DOHH2 (cell line): ENCODE data around the gene ADGRB2.

ENCODE experiments used
- H3F3A ChIP-seq: fragments of 200-600 bp; sonication (generic), shearing (Covaris generic); 2 replicates; pipeline ENCODE4 v1.6.0; 2016; ENCODE audit warnings: antibody characterized with exemption, mild to moderate bottlenecking; ENCODE audit not compliant: control insufficient read depth, insufficient read depth
- H3K27ac ChIP-seq: fragments of 200-600 bp; sonication (generic); 2 replicates; pipeline ENCODE4 v1.5.1; 2014; ENCODE audit warnings: low read depth, mild to moderate bottlenecking, low read length, moderate library complexity
- H3K27me3 ChIP-seq: fragments of 200-600 bp; sonication (generic); 2 replicates; pipeline ENCODE4 v1.6.1; 2014; ENCODE audit warnings: mild to moderate bottlenecking, low read length, mixed read lengths; ENCODE audit not compliant: control insufficient read depth
- H3K36me3 ChIP-seq: fragments of 200-600 bp; sonication (generic); 2 replicates; pipeline ENCODE4 v1.6.1; 2014; ENCODE audit warnings: mild to moderate bottlenecking, low read length, moderate library complexity, mixed read lengths; ENCODE audit not compliant: control insufficient read depth
- H3K4me1 ChIP-seq: fragments of 200-600 bp; sonication (generic); 2 replicates; pipeline ENCODE4 v1.6.1; 2014; ENCODE audit warnings: mild to moderate bottlenecking, low read length, mixed read lengths; ENCODE audit not compliant: control insufficient read depth
- H3K4me2 ChIP-seq: fragments of 200-600 bp; sonication (generic); 2 replicates; pipeline ENCODE4 v1.6.0; 2014; ENCODE audit warnings: mild to moderate bottlenecking, low read length, moderate library complexity
- H3K4me3 ChIP-seq: fragments of 200-600 bp; sonication (generic); 2 replicates; pipeline ENCODE4 v1.5.1; 2014; ENCODE audit warnings: mild to moderate bottlenecking, low read length, mixed read lengths
- H3K79me2 ChIP-seq: fragments of 200-600 bp; sonication (generic); 2 replicates; pipeline ENCODE4 v1.6.1; 2014; ENCODE audit warnings: mild to moderate bottlenecking, low read length, mixed read lengths; ENCODE audit not compliant: control insufficient read depth
- H3K9me2 ChIP-seq: fragments of 200-600 bp; sonication (generic); replicated peaks from 2 replicates; pipeline ENCODE4 v1.6.1; 2014; ENCODE audit warnings: mild to moderate bottlenecking, low read length, mixed read lengths; ENCODE audit not compliant: control insufficient read depth
- H3K9me3 ChIP-seq: fragments of 200-600 bp; sonication (generic); 2 replicates; pipeline ENCODE4 v1.6.1; 2014; ENCODE audit warnings: antibody characterized with exemption, low read length, mixed read lengths; ENCODE audit not compliant: control insufficient read depth, insufficient read depth
- H4K20me1 ChIP-seq: fragments of 200-600 bp; sonication (generic); 2 replicates; pipeline ENCODE4 v1.6.0; 2014; ENCODE audit warnings: low read depth, mild to moderate bottlenecking, antibody characterized with exemption, low read length, moderate library complexity; ENCODE audit not compliant: control insufficient read depth, insufficient read depth
- CTCF ChIP-seq: fragments of 200-600 bp; sonication (generic); IDR thresholded peaks from one replicate; pipeline ENCODE4 v1.5.1; 2014; ENCODE audit warnings: antibody characterized with exemption, mild to moderate bottlenecking, low read depth, low read length; ENCODE audit not compliant: poor library complexity, severe bottlenecking
- EZH2phosphoT487 ChIP-seq: fragments of 200-600 bp; sonication (generic); IDR thresholded peaks from 2 replicates; pipeline ENCODE4 v1.6.1; 2017; ENCODE audit warnings: borderline replicate concordance, mild to moderate bottlenecking, antibody characterized with exemption, low read length, moderate library complexity, mixed read lengths

Gene ADGRB2

GRCh38 chr1:31752258-31752657, 11.9 kb downstream of the ADGRB2 start:
- Histone ChIP-seq H3K4me2 (no peak overlapping the region), H3K79me2 (no peaks in the 10 kb centered on the region), H4K20me1 (peaks cover 13% of the 10 kb centered on the region; the same call in 1 of the 2 replicates), H3K27me3 (peaks cover 57% of the 10 kb centered on the region), H3K4me3 (no peak overlapping the region), H3K9me3 (no peaks in the 10 kb centered on the region), H3K4me1 (peaks cover 15% of the 10 kb centered on the region), H3K27ac (no peak overlapping the region), H3F3A (peaks cover 5% of the 10 kb centered on the region), H3K36me3 (no peaks in the 10 kb centered on the region), H3K9me2 (no peaks in the 10 kb centered on the region)
- TF ChIP-seq EZH2phosphoT487 (no peak), CTCF (no peak)

- no peak for TF ChIP-seq CTCF
- no peak for TF ChIP-seq EZH2phosphoT487
- Histone ChIP-seq H3K4me2 (no peak overlapping the region), H3K27ac (no peak overlapping the region), H3F3A (peaks cover 5% of the 10 kb centered on the region), H3K4me1 (peaks cover 15% of the 10 kb centered on the region), H3K9me3 (no peaks in the 10 kb centered on the region), H3K27me3 (peaks cover 57% of the 10 kb centered on the region), H3K79me2 (no peaks in the 10 kb centered on the region), H4K20me1 (peaks cover 13% of the 10 kb centered on the region; the same call in 1 of the 2 replicates), H3K36me3 (no peaks in the 10 kb centered on the region), H3K9me2 (no peaks in the 10 kb centered on the region), H3K4me3 (no peak overlapping the region)
Observed at GRCh38 chr1:31751822-31752241, 12.3 kb downstream of the ADGRB2 start.

- no peaks in the 10 kb centered on the region for H3K79me2 ChIP-seq
- H3K9me3 ChIP-seq, result no peaks in the 10 kb centered on the region
- no peaks in the 10 kb centered on the region for H3K36me3 ChIP-seq
- H3K27ac ChIP-seq, result no peak overlapping the region
- H3F3A ChIP-seq, result peaks cover 5% of the 10 kb centered on the region
- H3K27me3 ChIP-seq, result peaks cover 57% of the 10 kb centered on the region
- peaks cover 15% of the 10 kb centered on the region; the same call in 1 of the 2 replicates for H4K20me1 ChIP-seq
- H3K4me2 ChIP-seq, result no peak overlapping the region
- TF ChIP-seq CTCF, result no peak
- no peak for TF ChIP-seq EZH2phosphoT487
- H3K9me2 ChIP-seq, result no peaks in the 10 kb centered on the region
- H3K4me1 ChIP-seq, result peaks cover 16% of the 10 kb centered on the region
- H3K4me3 ChIP-seq, result no peak overlapping the region
Observed at GRCh38 chr1:31750858-31751510, 13.2 kb downstream of the ADGRB2 start.
